ENCODE data around the gene ECEL1.
"Not testable (repeated sequence)": the region's sequence is repeated elsewhere in the genome, so short reads cannot be mapped to it uniquely, and the experiment has no call there.

The ECEL1 gene

DNA sequence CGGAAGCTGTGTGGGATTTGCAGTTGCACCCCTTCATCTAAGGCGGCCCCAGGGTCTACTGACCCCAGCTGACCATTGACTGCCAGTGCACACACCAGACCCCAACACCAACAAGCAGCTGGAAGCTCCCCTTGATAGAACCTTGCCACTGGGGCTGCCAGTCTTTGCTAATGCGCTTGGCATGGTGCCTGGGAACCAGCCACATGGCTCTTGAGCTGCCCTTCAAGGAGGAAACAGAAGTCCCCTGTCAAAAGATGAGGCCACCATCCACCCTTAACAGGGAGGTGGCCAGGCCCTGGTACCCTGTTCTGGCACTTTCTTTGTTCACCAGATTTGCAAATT is 23.1 kb downstream of the ECEL1 start:
- in situ Hi-C loops (cut with MboI; ENCODE audit: low sequenced_read_pairs), result no loop called here

GRCh38 chr2:232463701-232464543 is 23.7 kb downstream of the ECEL1 start:
- in situ Hi-C loops (cut with MboI; ENCODE audit: low sequenced_read_pairs), result no loop called here

DNA sequence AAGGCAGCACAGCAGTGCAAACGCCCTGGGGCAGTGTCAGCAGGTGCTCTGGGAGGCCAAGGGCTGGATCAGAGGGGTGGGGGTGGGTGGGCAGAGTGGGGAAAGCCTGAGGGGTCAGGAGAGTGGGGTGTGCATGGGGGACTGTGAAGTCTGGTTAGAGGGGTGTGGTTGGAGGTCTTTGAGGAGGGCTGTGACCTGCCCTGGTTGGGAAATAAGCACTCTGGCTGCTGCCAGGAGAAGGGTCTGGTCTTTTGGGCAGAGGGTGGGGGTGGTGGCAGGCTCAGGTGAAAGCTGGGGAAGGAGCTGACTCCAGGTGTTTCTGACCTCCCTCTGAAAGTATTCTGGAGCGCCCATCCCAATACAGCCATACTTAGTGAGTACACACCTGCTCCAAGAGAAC is 27.5 kb downstream of the ECEL1 start:
- in situ Hi-C loops (cut with MboI; ENCODE audit: low sequenced_read_pairs), result no loop called here

GRCh38 chr2:232459419-232460035 is 28.1 kb downstream of the ECEL1 start:
- in situ Hi-C loops (cut with MboI; ENCODE audit: low sequenced_read_pairs), result no loop called here

DNA sequence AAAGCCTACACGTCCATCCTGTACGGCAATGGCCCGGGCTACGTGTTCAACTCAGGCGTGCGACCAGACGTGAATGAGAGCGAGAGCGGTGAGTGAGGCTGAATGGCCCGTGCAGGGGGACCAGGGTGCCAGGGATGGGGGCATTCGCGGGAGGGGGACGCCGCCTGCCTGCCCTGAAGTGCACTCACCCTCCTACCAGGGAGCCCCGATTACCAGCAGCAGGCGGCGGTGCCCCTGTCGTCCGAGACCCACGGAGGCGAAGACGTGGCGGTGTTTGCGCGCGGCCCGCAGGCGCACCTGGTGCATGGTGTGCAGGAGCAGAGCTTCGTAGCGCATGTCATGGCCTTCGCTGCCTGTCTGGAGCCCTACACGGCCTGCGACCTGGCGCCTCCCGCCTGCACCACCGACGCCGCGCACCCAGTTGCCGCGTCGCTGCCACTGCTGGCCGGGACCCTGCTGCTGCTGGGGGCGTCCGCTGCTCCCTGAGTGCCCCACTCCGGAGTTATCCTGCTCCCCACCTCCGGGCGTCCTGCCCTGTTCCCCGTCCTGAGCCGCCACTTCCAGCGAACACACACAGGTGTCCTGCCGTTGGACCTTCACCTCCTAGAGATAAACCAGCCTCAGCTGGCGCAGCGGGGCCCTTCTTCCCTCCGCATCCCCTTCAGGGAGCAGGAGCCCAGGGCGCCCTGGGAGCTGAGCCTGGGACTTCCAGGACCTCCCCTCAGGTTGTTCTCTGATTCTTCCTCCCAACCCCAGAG is 28.8 kb downstream of the ECEL1 start:
- in situ Hi-C loops (cut with MboI; ENCODE audit: low sequenced_read_pairs), result no loop called here

- in situ Hi-C loops (cut with MboI; ENCODE audit: low sequenced_read_pairs), result no loop called here
Observed at GRCh38 chr2:232458051-232458660, 29.5 kb downstream of the ECEL1 start.

- in situ Hi-C loops (cut with MboI; ENCODE audit: low sequenced_read_pairs), result no loop called here
Observed at GRCh38 chr2:232457121-232458011, 30.3 kb downstream of the ECEL1 start.

DNA sequence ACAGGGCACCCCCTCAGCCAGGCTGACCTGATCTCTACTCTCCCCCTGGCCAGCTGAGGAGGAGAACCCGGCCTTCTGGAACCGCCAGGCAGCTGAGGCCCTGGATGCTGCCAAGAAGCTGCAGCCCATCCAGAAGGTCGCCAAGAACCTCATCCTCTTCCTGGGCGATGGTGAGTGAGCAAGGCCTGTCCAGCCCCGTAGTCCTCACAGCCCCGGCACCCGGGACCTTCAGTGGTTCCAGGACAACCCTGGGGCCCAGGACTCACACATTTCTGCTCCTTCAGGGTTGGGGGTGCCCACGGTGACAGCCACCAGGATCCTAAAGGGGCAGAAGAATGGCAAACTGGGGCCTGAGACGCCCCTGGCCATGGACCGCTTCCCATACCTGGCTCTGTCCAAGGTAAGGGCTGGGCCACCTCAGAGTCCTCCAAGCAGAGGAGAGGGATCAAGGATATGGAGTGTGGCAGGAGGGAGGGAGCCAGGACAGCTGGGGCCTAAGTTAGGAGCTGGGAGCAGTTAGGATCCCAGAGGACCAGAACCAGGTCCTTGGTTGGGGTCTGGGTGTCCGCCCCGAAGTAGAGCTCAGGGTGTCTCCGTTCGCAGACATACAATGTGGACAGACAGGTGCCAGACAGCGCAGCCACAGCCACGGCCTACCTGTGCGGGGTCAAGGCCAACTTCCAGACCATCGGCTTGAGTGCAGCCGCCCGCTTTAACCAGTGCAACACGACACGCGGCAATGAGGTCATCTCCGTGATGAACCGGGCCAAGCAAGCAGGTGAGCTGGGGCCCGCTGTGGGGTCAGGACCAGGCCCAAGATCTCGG is 31.1 kb downstream of the ECEL1 start:
- in situ Hi-C loops (cut with MboI; ENCODE audit: low sequenced_read_pairs), result no loop called here

DNA sequence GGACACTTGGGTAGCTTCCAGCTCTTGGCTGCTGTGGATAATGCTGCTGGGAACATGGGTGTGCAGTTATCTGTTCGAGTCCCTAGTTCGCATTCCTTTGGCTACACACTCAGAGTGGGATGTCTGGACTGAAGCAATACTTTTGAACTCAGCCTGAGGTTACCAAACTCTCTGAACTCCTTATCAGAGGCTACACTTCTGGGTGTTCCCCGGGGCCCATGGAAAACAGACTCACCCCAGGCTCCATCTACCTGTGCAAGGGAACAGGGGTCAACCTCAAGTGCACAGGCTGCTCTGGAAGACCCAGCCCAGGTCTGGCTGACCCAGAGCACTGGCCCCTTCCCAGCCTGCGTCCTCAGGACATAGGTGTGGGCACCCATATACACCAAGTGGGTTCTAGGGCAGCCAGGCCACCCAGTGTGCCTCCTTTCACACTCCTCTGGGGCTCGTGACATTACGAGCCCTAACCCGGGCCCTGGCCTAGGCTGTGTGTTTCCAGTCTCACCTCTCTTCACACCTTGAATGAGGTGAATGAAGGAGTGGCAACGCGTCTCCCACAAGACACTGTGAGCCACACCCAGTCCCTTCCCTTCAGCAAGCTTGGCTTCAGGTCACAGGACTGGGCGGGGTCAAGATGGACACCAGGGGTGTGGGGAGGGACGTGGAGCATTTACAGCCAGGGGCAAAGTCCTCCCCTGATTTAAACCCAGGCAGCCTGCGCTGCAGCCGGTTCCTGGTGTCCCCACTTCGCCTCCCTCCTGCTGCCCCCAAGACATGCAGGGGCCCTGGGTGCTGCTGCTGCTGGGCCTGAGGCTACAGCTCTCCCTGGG is 32.0 kb downstream of the ECEL1 start, which contains the start of gene ALPI:
TSS of gene ALPI (plus strand) at position 728 of the 830 bp plus-strand sequence. CDS start at position 775, 47 bp downstream.
- in situ Hi-C loops (cut with MboI; ENCODE audit: low sequenced_read_pairs), result no loop called here

DNA sequence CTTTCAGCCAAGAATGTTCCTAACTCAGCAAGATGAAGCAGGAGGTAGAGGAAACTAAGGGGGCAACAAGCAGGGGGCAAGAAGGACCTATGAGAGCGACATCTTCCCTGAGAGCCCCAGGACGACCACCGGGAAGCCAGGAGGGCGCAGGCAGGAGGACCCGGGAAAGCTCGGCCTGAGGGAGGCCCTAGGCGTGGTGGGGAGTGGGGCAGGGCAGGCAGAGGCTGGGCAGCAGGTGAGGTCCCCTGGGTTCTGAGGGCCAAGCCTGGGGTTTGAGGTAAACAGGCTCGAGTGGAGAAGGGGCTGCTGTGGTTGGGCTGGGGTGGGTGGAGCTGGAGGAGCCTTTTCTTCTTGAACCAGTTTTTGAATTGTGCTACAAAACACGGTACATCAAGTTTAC is 33.0 kb downstream of the ECEL1 start:
- in situ Hi-C loops (cut with MboI; ENCODE audit: low sequenced_read_pairs), result no loop called here

DNA sequence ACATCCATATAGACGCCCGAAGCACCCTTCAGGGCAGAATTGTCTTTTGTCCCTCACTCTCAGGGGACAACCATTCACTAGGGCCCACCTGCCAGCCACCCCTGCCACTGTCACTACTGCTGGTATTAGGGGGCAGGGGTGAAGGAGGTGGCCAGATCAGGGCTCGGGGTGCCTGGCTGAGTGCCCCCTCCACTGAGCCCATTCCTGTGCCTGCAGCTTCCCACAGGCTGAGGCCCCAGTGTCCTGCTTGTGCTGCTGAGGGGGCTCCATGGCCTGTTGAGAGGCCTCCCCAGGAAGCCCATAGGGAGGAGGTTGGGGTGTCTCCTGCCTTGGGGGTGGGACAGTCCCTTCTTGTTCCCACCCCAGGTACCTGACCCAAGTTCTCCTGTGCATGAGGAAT is 36.0 kb downstream of the ECEL1 start:
- in situ Hi-C loops (cut with MboI; ENCODE audit: low sequenced_read_pairs), result not testable (repeated sequence)

- in situ Hi-C loops (cut with MboI; ENCODE audit: low sequenced_read_pairs), result loop anchor here (25.0 kb wide), 1 partner anchor 538 kb away; no protein-coding TSS in a partner anchor
Observed at GRCh38 chr2:232449964-232450363, 37.7 kb downstream of the ECEL1 start.

DNA sequence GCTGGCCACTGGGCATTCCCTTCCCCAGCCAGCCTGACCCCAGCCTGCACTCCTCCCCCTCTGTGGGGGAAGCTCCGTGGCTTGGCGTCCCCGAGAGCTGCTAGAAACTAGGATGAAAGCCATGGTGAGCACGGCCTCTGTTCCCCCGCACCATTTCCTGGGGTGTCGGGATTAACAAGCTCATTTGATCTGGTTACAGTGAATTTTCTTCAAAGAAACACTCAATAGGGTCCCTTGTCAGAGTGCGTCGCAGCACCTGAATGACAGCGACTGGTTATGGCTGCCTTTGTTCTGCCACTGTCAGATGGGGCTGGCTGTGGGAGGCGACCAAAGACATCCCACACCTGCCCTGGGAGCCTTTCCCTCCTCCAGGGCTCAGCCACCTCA is 39.3 kb downstream of the ECEL1 start:
- in situ Hi-C loops (cut with MboI; ENCODE audit: low sequenced_read_pairs), result loop anchor here (25.0 kb wide), 1 partner anchor 536 kb away; no protein-coding TSS in a partner anchor

DNA sequence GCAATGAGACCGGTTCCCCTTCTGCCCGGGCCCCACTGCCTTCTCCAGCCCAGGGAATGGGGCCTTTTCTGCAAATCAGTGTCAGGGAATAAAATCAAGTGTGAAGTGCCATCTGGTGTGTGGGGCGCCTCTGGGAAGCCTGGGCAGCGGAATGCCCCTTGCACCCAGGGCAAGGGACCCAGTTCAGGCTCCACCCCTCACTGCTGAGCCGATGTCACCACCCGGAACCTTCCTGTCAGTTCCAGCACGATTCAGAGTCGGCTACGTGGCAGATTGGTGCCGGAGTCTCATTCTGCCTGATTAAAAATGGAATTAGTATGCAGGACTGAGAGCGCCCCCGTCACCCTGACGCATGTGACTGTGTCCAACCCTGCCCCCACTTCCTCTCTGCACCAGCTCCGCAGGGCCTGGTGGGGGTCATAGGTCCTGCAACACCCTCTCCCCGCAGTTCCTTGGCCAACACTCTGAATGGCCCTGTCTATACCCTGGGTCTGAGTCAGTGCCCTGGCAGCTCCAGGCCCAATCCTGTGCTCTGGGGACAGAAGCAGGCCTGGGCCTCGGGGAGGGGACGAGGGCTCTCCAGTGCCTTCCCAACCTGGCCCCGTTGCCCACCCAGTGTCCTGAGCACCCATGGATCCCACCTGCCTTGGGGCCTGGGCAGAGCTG is 39.9 kb downstream of the ECEL1 start:
- in situ Hi-C loops (cut with MboI; ENCODE audit: low sequenced_read_pairs), result loop anchor here (25.0 kb wide), 1 partner anchor 535 kb away; no protein-coding TSS in a partner anchor

DNA sequence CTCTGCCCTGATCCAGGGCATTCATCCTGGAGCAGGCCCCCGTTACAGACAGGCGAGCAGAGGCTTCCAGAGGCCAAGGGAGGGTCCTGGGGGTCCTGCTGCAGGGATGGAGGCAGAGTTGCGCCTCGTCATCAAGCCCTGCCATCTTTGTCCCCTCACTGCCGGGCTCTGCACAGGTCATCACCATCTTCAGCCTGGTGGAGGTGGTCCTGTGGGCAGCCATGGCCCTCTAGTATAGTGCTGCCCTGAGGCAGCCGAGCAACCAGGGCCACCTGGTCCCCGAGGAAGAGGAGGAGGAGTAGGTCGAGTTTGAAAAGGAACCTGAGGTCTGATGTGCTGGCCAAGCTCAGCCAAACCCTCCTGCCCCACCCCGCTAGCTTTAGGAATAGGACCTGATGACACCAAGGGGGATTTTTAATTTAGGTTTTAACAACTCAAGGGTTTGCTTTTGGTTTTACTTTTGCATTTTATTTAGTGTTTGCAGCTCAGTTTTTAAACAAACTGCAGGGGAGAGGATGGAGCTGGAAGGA is 40.5 kb downstream of the ECEL1 start:
- in situ Hi-C loops (cut with MboI; ENCODE audit: low sequenced_read_pairs), result loop anchor here (25.0 kb wide), 1 partner anchor 535 kb away; no protein-coding TSS in a partner anchor

DNA sequence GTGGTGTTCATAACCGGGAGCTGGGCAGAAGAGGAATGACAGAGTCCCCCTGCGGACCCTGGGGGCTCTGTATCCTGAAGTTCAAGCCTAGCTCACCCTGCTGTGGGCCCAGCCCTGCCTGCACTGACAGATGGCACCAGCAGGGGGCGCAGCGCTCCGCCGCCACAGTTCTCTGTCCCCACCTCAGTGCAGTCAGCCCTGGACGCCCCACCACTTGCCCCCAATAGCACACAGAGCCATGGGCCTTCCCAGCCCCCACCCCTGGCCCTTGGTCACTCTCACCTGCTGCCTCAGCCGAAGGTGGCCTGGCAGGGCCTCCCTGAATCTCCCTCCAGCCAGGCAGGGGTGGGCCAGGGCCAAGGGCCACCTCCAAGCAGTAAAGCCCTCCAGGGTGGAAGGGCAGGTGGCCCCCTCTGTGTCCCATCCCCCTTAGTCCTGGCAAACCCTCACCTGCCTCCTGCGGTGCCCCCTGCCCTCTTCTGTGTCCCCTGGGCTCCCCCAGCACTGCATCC is 41.3 kb downstream of the ECEL1 start:
- in situ Hi-C loops (cut with MboI; ENCODE audit: low sequenced_read_pairs), result loop anchor here (25.0 kb wide), 1 partner anchor 534 kb away; no protein-coding TSS in a partner anchor

Measured in HL-60/S4 treated with phorbol 12-myristate 13-acetate at 8.2 ng/mL for 4 days and 3 days (cell line).